ENCODE results near the gene WDR18.
"Not testable (repeated sequence)": the region's sequence is repeated elsewhere in the genome, so short reads cannot be mapped to it uniquely, and the experiment has no call there.

- TF ChIP-seq CTCF (conservative IDR thresholded peaks at IDR 0.05; ENCODE audit: low read length); EZH2phosphoT487 (IDR thresholded peaks at IDR 0.05; ENCODE audit: borderline replicate concordance): not testable (repeated sequence)
Observed at GRCh38 chr19:1025080-1025479, 40.9 kb downstream of the WDR18 start.

Measured in Loucy (cell line).